Activated CD4-positive, alpha-beta T cell treated with anti-CD3 and anti-CD28 coated beads, Interleukin-2, amount 50 U/mL, for 1 hour (primary cell): Measurements from ENCODE around the gene CAMK2N1.

Source experiments
- DNase-seq: peaks from one replicate; pipeline ENCODE4 v3.0.0-alpha.2; 2020

The CAMK2N1 gene

DNA sequence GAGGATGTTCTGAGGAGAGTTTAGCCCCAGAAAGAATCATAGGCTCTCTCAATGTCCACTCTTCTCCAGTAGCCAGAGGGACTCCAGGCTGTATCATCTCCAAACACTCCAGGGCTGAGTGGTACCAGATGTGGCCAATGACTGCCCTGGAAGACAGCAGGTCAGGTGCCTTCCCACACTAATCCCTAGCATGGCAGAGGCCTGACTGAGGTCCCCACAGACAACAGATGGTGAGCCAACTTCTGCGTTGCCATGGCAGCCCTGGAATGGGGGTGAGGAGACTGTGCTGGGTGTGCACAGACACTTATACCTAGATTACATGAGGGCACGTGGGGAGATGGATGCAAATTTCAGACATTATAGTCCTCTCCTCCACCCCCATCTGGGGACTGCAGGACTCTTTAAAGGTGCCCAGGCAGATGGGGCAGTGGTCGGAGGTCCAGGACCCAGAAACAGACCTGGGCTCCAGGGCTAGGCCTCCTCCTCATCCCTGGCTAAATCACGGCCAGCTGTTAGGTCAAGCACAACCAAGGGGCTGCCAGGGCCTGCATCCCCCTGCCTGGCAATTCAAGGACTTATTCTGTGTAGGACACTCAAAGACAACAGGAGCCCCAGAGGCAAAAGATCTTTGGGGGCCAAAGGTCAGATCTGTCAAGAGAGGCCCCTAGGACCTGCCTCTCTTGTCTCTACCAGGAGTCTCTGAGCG is 42.9 kb downstream of the CAMK2N1 start:
- DNase-seq, result no peak

DNA sequence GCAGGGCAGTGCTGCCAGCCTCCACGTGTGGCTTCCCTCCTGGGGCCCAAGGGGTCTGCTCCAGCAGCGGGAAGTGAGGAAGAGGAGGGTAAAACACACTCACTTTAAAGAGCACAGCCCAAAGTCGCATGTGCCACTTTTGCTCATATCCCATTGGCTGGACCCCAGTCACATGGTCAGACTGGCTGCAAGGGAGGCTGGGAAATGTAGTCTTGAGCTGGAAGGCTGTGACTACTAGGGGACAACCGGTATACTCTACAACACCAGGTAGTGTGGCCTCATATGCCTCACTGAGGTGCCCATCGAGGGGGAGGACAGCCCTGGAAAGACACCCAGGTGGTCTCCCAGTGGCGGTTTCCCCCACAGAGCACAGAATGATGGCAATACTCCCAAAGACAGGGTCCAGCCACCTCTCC is 45.2 kb downstream of the CAMK2N1 start:
- peak; percentile 30 for DNase-seq

DNA sequence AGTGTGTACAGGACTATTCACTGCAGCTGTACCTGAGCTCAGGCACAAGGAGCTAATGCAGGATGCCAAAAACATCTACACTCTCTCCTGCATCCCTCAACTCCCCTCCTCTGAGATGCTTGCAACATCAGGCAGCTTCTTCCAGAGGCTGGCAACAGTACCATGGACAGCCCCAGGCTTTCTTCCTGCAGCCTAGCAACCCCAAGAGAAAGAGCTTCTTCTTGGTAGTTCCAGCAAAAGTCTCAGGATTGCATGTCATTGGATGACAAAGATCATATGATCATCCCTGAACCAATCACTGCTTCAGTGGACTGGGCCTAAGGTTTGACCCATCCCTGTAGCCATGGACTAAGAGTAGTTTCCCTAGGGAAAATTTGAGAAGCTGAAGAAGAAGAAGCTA is 46.7 kb downstream of the CAMK2N1 start:
- DNase-seq, result no peak

DNA sequence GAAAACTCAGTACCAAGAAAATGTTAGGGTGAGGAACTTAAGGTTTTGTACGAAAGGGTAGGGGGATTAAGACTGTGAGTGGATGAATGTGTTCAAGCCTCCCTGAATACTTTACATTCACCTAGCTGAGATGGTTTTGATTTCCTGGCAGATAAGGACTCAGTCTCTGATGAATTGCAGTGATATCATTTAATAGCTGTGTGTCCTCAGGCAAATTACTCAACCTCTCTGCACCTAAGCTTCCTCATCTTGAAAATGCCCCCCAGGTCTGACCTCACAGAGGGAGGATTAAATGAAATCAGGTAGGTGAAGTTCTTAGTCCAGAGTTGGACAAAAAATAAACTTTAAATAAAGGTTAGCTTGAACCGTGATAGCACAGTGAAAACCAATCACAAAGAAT is 48.4 kb downstream of the CAMK2N1 start:
- DNase-seq, result no peak

DNA sequence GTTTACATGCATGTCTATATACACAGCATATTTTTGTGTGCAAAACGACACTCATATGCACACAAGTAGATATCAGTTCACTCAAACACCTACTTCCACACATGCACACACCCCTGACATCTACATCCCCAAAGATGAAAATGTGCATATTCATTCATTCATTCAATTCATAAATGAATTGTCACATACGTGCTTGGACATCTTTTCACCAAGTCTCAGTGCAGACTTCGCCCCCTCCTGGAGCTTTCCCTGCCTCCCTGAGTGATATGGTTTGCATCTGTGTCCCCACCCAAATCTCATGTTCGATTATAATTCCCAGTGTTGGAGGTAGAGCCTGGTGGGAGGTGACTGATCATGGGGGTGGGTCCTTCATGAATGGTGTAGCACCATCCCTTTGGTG is 53.1 kb downstream of the CAMK2N1 start:
- DNase-seq, result no peak
